Activated T-cell treated with anti-CD3 and anti-CD28 coated beads, Interleukin-2, amount 50 U/mL, for 72 hours (primary cell): ENCODE measurements around the gene CSDE1. TPM values are rescaled to one million over a fixed set of nuclear protein-coding genes. Genes with fewer than 3 reads are reported as not detected.

Source experiments
- total RNA-seq, 2 donors: library from RNA; stranded (reverse); gene quantifications; one replicate each; pipeline ENCODE4 v1.2.3, GENCODE V29; 2022

CSDE1 gene
- total RNA-seq, 2 donors from 2014 or later: 478 to 479 TPM

Other genes starting within 250 kb of the CSDE1 start
- 10 to 100 TPM; 34.1 to 42.4 TPM for gene TRIM33, start 246.8 kb downstream of the CSDE1 start, total RNA-seq
- 10 to 100 TPM; 27.5 to 30.4 TPM for gene BCAS2, start 176.4 kb downstream of the CSDE1 start, total RNA-seq
- 1 to 10 TPM in 1 of 2 donors, under 1 TPM in 1; 0.88 to 2.2 TPM for gene DENND2C, start 87.9 kb downstream of the CSDE1 start, total RNA-seq
- under 1 TPM in 1 of 2 donors, not detected in 1; 0.17 TPM for gene AMPD1, start 62.4 kb downstream of the CSDE1 start, total RNA-seq
- gene NRAS, start 41.2 kb downstream of the CSDE1 start, total RNA-seq: 10 to 100 TPM; 63.8 to 73.6 TPM
- gene SIKE1, start 22.7 kb upstream of the CSDE1 start, total RNA-seq: 10 to 100 TPM; 55.7 to 64.7 TPM
- not detected for gene SYCP1, start 96.9 kb upstream of the CSDE1 start, total RNA-seq